ENCODE measurements around the gene ALKBH6. TPM values are rescaled to one million over a fixed set of nuclear protein-coding genes. Genes with fewer than 3 reads are reported as not detected.

The ALKBH6 gene
- total and polyA plus RNA-seq, 9 of the 15 experiments (the other 6 are each of a cell fraction or from before 2014, with no cell fraction given), result 0.67 to 62.0 (median 34.5) TPM

- TF ChIP-seq AFF1 (IDR thresholded peaks at IDR 0.05; ENCODE audit: low read depth in 1 of 2, partially characterized antibody in 2 of 2), result peak in 1 of 2 experiments; percentile 83
- TF ChIP-seq HBP1 (CRISPR knock-in tag; IDR thresholded peaks at IDR 0.05), result no peak
- TF ChIP-seq MAFF (IDR thresholded peaks at IDR 0.05; ENCODE audit: low read length), result no peak
- TF ChIP-seq CBFA2T3 (IDR thresholded peaks at IDR 0.05), result no peak
- TF ChIP-seq MEIS2 (IDR thresholded peaks at IDR 0.05; ENCODE audit: partially characterized antibody), result no peak
Measured at GRCh38 chr19:35975608-35976214, 38.3 kb downstream of the ALKBH6 start (continued).

All from K562 (cell line).